NCI-H2171 treated with DMSO at 0.1 percent for 48 hours (cell line): ENCODE results near the gene DCX.

ENCODE experiments used
- DNase-seq: peaks from one replicate; lab custom pipeline; 2025; lab: John Stamatoyannopoulos, UW

DCX gene

GRCh38 chrX:111308039-111308438 is 104.0 kb downstream of the DCX start:
- DNase-seq: no peak

- no peak for DNase-seq
Observed at GRCh38 chrX:111302284-111302683, 109.7 kb downstream of the DCX start.

- no peak for DNase-seq
Observed at GRCh38 chrX:111288841-111289240, 123.2 kb downstream of the DCX start.

GRCh38 chrX:111284631-111285293 is 127.2 kb downstream of the DCX start:
- no peak for DNase-seq

- DNase-seq: no peak
Observed at GRCh38 chrX:111283446-111283845, 128.5 kb downstream of the DCX start.

- DNase-seq: no peak
Observed at GRCh38 chrX:111282991-111283390, 129.0 kb downstream of the DCX start.

- DNase-seq: no peak
Observed at GRCh38 chrX:111282139-111282538, 129.9 kb downstream of the DCX start.

GRCh38 chrX:111270339-111270738 is 141.7 kb downstream of the DCX start, which contains the start of gene CAPN6:
Gene CAPN6, minus strand, starts transcription at chrX:111270483. Its CDS starts 6,547 bp downstream, at chrX:111263936.
- no peak for DNase-seq

GRCh38 chrX:111268506-111268905 is 143.5 kb downstream of the DCX start:
- no peak for DNase-seq

GRCh38 chrX:111265486-111265885 is 146.5 kb downstream of the DCX start:
- DNase-seq: no peak

- no peak for DNase-seq
Observed at GRCh38 chrX:111264385-111264784, 147.6 kb downstream of the DCX start.

- DNase-seq: no peak
Observed at GRCh38 chrX:111262086-111262485, 149.9 kb downstream of the DCX start.

GRCh38 chrX:111260451-111260850 is 151.5 kb downstream of the DCX start:
- DNase-seq: no peak

- DNase-seq: no peak
Observed at GRCh38 chrX:111259559-111259958, 152.4 kb downstream of the DCX start.

- DNase-seq: peak; percentile 15
Observed at GRCh38 chrX:111257733-111258132, 154.3 kb downstream of the DCX start.

GRCh38 chrX:111254896-111255693 is 156.9 kb downstream of the DCX start:
- DNase-seq: no peak

GRCh38 chrX:111244235-111244750 is 167.7 kb downstream of the DCX start:
- DNase-seq: peak; percentile 36
